ENCODE data around the gene COMT. TPM values are rescaled to one million over a fixed set of nuclear protein-coding genes. Genes with fewer than 3 reads are reported as not detected.
"Not testable (repeated sequence)": the region's sequence is repeated elsewhere in the genome, so short reads cannot be mapped to it uniquely, and the experiment has no call there.

COMT gene
- total RNA-seq, 1 donor: 50.4 TPM

GRCh38 chr22:19915287-19915954 lies 26.2 kb upstream of the COMT start:
- H3K4me1 ChIP-seq (ENCODE audit: insufficient read depth, low read length): no peaks in the 10 kb centered on the region
- no peak overlapping the region for H3K4me3 ChIP-seq (ENCODE audit: low read length)
- H3K9me3 ChIP-seq (ENCODE audit: low read depth, low read length): no peaks in the 10 kb centered on the region
- no peaks in the 10 kb centered on the region for H3K27me3 ChIP-seq (ENCODE audit: insufficient read depth, low read length)

- Histone ChIP-seq H3K27me3 (ENCODE audit: insufficient read depth, low read length) (no peaks in the 10 kb centered on the region), H3K4me1 (ENCODE audit: insufficient read depth, low read length) (no peaks in the 10 kb centered on the region), H3K4me3 (ENCODE audit: low read length) (no peak overlapping the region), H3K9me3 (ENCODE audit: low read depth, low read length) (no peaks in the 10 kb centered on the region)
Observed at GRCh38 chr22:19916006-19916405, 25.6 kb upstream of the COMT start.

DNA sequence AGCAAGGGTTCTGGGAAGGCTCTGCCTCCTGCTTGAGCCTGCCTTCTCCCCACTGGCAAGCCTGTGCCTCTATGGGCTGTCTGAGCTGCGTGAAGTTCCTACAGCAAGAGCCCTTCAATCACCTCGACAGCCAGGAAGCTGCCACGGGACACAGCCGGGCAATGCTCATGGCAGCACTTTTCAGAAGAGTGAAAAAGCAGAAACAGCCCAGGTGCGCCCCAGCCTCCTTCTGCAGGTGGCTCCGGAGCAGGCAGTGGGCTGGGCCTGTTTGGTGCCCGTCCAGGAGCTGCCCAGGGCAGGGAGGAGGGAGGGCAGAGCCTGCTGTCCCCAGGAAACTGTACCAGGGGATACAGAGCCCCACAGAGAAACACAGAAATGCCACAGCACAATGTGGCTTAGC lies 24.6 kb upstream of the COMT start:
- no peaks in the 10 kb centered on the region for H3K4me1 ChIP-seq (ENCODE audit: insufficient read depth, low read length)
- no peak overlapping the region for H3K4me3 ChIP-seq (ENCODE audit: low read length)
- no peaks in the 10 kb centered on the region for H3K27me3 ChIP-seq (ENCODE audit: insufficient read depth, low read length)
- no peaks in the 10 kb centered on the region for H3K9me3 ChIP-seq (ENCODE audit: low read depth, low read length)

DNA sequence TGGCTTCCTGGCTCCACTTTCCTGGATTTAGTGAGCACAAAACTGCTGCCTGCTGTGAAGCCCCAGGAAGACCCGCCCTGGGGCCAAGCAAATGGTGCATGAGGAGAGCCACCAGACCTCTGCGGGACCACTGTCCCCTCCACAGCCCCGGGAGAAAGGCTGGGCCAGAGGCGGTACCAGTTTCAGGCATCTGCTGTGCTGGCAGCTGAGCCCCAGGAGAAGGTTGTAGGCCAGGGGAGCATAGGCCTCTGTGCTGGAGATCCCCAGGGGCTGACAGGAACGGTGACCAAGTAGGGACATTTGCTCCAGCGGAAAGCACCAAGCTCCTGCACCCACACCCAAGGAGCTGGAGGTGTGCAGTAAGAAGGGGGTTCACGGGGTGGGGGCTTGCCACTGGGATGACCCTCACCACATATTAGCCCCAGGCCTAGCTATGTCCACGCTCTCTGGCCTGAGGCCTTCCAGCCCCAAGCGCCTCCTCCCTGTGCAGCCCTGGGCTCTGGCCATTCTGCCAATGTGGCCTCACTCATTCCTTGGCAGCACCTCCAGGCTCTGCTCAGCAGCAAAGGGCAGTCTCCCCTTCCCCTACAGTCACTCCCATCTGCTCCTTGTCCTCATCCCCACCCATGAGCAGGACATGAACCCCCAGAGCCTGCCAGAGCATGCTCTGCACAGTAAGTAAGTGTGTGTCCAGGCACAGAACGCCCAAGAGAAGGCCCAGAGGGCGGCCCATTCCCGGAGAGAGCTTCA lies 24.0 kb upstream of the COMT start:
- Histone ChIP-seq H3K9me3 (ENCODE audit: low read depth, low read length) (no peaks in the 10 kb centered on the region), H3K4me1 (ENCODE audit: insufficient read depth, low read length) (no peaks in the 10 kb centered on the region), H3K4me3 (ENCODE audit: low read length) (no peak overlapping the region), H3K27me3 (ENCODE audit: insufficient read depth, low read length) (no peaks in the 10 kb centered on the region)

DNA sequence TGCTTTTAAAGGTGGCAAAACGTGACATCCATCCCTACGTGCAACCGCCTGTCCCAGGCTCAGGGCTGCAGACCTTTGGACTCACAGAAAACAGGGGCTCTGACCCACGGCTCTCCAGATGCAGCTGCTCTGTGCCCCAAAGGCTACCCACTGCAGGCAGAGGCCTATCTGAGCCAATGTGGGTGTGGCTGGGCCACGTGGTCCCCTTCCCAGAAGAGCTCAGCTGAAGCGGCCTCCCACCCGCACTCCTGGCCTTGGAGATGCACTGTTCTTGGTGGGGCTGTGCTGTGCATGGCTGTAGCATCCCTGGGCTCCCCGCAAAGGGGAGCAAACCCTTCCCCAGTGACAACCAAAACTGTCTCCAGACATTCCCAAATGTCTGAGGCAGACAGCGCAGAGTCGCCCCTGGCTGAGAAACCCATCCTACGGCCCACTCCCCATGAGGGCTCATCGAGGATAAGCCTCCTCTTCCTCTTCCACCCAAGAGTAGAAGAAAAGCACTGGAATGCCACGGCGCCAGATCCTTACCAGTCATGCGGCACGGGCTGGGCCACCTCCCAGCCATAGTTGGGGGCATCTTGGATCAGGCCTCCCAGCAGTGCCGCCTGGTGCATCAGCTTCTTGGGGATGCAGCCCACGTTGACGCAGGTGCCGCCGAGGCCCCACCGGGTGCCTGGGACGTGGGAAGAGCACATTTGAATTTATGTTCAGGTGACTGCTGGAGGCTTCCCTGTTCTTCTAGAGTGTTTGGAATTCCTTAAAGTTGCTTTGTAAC lies 23.1 kb upstream of the COMT start:
- Histone ChIP-seq H3K4me1 (ENCODE audit: insufficient read depth, low read length) (no peaks in the 10 kb centered on the region), H3K27me3 (ENCODE audit: insufficient read depth, low read length) (no peaks in the 10 kb centered on the region), H3K9me3 (ENCODE audit: low read depth, low read length) (no peaks in the 10 kb centered on the region), H3K4me3 (ENCODE audit: low read length) (no peak overlapping the region)

DNA sequence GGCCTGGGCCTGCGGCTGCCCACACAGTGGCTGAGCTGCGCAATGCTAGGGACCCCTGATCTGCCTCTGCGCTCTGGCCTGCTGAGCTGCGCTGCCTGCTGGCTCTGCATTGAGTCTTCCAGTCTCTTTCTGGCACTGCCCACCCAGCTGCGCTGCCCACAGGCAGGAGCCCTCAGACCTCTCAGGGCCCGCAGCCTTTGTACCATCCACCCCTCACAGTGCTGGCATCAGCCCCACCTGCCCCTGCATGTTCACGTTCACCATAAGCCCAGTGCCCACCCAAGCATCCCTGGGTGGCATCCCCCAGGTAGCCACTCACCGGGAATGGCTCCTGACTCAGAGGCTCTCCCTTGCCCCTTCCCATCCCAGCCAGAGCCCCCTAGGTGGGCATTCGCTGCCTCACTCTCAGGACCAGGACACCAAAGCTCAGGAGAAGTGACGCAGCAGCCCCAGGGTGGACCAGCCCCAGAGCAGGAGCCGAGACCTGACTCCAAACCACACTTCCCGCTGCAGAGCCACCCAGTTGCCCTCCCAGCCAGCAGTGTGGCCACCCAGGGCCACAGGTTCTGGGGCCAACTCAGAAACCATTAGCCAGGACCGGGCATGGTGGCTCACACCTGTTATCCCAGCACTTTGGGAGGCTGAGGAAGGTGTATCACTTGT lies 21.7 kb upstream of the COMT start:
- H3K9me3 ChIP-seq (ENCODE audit: low read depth, low read length): no peaks in the 10 kb centered on the region
- H3K4me1 ChIP-seq (ENCODE audit: insufficient read depth, low read length): no peaks in the 10 kb centered on the region
- H3K4me3 ChIP-seq (ENCODE audit: low read length): no peak overlapping the region
- H3K27me3 ChIP-seq (ENCODE audit: insufficient read depth, low read length): no peaks in the 10 kb centered on the region

DNA sequence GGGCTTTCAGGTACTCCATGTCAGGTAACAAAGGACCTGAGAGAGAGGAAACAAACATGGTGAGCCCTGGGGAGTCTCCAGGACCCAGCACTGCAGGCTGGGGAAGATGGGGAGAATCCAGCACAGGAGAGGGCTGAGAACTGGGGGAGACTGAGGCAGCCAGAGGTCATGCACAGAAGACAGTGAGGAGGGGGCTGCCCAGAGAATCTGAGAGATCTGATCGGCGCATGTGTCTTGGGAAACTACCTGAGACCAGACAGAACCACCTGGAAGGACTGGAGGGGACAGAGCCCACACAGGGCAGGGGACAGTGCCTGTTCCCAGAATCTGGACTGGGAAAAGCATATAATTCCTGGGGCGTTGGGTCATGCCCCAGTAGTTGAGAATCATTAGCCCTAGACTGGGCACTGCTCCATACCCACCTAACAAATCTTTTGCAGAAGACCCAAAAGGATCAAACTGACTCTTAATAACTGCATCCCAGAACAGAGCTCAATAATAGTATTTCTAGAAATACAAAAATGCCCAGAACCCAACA lies 20.0 kb upstream of the COMT start:
- no peaks in the 10 kb centered on the region for H3K9me3 ChIP-seq (ENCODE audit: low read depth, low read length)
- H3K4me1 ChIP-seq (ENCODE audit: insufficient read depth, low read length): no peaks in the 10 kb centered on the region
- no peaks in the 10 kb centered on the region for H3K27me3 ChIP-seq (ENCODE audit: insufficient read depth, low read length)
- H3K4me3 ChIP-seq (ENCODE audit: low read length): no peak overlapping the region

DNA sequence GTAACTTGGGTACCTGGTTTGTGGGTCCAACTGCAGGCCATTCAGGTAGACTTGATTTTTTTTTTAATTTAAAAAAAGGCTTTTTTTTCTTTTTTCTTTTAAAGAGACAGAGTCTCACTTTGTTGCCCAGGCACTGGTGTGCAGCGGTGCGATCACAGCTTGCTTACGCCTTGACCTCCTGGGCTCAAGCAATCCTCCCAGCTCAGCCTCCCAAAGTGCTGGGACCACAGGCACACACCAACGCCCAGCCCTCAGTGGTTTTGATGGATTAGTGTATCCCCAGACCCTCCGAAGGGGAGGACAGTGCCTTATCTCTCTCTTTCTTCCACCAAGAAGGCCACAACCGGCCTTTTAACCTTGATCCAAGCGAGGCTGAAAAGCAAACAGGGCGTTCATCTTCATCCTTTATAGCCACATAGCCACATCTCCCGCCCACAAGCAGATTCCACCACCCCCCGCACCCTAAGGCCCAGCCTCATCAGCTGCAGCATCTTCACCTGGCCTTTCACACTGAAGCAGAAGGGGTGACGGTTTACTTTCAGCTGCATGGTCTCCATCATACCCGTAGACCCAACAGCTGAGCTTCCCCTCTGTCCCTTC lies 17.6 kb upstream of the COMT start:
- Histone ChIP-seq H3K4me1 (ENCODE audit: insufficient read depth, low read length) (peaks cover 6% of the 10 kb centered on the region), H3K9me3 (ENCODE audit: low read depth, low read length) (no peaks in the 10 kb centered on the region), H3K4me3 (ENCODE audit: low read length) (no peak overlapping the region), H3K27me3 (ENCODE audit: insufficient read depth, low read length) (no peaks in the 10 kb centered on the region)

DNA sequence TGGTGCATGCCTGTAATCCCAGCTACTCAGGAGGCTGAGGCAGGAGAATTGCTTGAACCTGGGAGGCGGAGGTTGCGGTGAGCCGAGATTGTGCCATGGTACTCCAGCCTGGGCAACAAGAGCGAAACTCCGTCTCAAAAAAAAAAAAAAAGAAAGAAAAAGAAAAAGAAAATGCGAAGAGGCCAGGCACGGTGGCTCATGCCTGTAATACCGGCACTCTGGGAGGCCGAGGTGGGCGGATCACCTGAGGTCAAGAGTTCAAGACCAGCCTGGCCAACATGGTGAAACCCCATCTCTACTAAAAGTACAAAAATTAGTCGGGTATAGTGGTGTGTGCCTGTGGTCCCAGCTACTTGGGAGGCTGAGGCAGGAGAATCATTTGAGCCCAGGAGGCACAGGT lies 15.5 kb upstream of the COMT start:
- not testable (repeated sequence) for H3K4me1 ChIP-seq (ENCODE audit: insufficient read depth, low read length); H3K9me3 ChIP-seq (ENCODE audit: low read depth, low read length)

DNA sequence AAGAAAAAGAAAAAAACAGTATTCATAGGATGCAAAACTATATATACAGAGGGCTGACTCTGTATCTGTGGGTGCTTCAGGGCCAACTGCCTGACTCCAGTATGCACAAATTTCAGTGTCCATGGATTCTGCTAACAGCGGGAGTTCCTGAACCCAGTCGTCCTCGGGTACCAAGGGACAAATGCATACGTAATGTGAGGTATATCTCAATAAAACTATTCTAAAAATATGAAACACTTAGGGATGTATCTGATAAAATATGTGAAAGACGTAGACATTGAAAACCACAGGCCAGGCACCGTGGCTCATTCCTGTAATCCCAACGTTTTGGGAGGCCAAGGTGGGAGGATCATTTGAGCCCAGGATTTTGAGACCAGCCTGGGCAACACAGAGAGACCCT lies 13.9 kb upstream of the COMT start:
- H3K27me3 ChIP-seq (ENCODE audit: insufficient read depth, low read length): no peaks in the 10 kb centered on the region
- no peak overlapping the region for H3K4me3 ChIP-seq (ENCODE audit: low read length)
- peaks cover 13% of the 10 kb centered on the region for H3K4me1 ChIP-seq (ENCODE audit: insufficient read depth, low read length)
- H3K9me3 ChIP-seq (ENCODE audit: low read depth, low read length): no peaks in the 10 kb centered on the region

More for the DNA sequence above, 15.5 kb upstream of the COMT start:
- H3K27me3 ChIP-seq (ENCODE audit: insufficient read depth, low read length); H3K4me3 ChIP-seq (ENCODE audit: low read length): not testable (repeated sequence)

DNA sequence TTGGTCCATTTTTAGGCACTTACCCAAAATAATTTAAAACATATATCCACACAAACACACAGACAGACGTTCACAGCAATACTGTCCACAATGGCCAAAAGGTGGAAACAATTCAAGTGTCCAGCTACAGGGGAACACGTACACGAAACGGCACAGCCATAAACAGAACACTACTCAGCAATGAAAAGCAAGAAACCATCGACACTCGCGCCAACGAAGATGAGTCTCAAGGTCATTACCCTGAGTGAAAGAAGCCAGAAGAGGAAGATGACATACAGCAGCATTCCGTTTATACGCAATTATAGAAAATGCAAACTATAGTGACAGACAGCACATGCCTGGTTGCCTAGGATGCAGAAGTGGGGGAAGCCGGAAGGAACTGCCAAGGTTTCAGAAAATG lies 13.4 kb upstream of the COMT start:
- H3K4me3 ChIP-seq (ENCODE audit: low read length): no peak overlapping the region
- peaks cover 18% of the 10 kb centered on the region for H3K4me1 ChIP-seq (ENCODE audit: insufficient read depth, low read length)
- H3K9me3 ChIP-seq (ENCODE audit: low read depth, low read length): no peaks in the 10 kb centered on the region
- no peaks in the 10 kb centered on the region for H3K27me3 ChIP-seq (ENCODE audit: insufficient read depth, low read length)

DNA sequence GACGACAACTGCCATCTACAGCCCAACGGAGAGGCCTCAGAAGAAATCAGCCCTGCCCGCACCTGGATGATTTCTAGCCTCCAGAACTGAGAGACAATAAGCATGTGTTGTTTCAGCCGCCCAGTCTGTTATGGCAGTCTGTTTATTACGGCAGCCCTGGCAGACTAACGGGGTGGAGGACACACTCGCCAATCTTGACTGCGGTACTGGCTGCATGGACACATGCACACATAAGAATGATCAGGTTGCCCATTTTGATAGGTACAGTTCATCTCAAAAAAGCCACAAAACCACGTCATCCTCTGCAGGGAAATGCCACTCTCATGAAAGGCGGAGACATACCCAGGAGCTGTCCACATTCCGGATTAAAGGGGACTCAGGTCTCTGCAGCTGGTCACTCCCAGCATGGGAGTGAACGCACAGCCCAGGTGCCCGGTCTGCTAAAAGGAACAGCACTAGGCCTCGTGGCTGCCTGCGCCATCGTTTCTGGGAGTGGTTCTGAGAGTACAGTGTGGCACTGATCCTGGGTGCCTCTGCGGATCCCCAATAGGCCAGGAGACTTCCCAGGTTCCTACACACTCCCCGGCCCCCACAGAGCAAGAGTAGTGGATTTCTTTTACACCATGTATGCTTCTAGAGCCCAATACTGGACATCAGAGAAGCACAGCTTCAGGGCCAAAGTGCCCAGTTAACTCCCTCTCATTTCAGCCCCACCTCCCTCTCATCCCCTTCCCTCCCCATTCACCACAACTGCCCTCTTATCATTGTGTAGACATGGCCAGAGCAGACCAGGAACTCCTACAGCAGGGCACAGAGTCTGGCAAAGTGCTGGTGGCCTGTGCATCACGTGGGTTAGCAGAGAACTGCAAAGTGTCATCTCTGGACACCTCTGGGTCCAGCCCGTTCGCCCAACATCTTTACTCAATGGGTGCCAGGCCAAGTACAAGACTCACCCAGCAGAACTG lies 11.7 kb upstream of the COMT start:
- H3K4me1 ChIP-seq (ENCODE audit: insufficient read depth, low read length): peaks cover 25% of the 10 kb centered on the region
- H3K4me3 ChIP-seq (ENCODE audit: low read length): no peak overlapping the region
- H3K9me3 ChIP-seq (ENCODE audit: low read depth, low read length): no peaks in the 10 kb centered on the region
- no peaks in the 10 kb centered on the region for H3K27me3 ChIP-seq (ENCODE audit: insufficient read depth, low read length)

DNA sequence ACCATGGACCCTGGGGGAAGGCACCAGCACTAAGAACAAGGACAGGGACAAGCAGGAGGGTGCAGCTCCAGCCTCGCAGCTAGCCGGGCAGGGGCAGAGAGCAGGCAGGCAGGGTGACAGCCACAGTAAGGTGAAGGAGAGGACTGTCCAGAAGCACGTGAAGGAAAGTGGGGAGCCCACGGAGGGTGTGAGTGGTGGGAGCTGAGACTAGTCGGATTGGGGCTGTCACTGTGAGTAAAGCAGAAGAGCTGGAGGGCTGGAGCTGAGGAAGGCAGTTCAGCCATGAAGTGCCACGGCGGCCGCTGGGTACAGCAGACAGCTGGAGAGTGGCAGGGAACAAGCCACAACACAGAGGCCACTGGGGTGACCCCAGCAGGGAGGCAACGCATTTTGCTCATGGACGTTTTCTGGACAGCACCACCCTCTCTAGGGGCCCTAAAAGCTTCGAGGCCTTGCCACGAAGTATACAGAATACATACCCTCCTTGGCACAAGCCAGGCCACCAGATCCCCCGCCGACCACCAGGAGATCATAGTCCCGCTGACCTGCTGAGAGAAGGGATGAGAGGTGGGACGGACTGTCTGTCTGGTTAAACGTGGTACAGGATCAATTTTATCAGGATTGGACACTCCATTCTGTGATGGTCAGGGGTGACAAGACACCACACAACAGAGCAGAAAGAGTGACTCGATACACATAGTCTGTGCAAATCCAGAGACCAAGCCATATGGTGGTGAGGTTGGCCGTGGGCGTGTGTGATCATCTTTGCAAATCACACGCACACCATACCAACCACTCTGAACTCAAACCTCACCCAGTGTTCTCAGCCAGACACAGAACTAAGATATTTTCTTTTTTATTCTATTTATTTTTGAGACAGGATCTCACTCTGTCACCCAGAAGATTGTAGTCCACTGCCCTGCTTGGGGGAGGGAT lies 10.8 kb upstream of the COMT start:
- Histone ChIP-seq H3K4me3 (ENCODE audit: low read length) (no peak overlapping the region), H3K27me3 (ENCODE audit: insufficient read depth, low read length) (no peaks in the 10 kb centered on the region), H3K4me1 (ENCODE audit: insufficient read depth, low read length) (peaks cover 25% of the 10 kb centered on the region), H3K9me3 (ENCODE audit: low read depth, low read length) (no peaks in the 10 kb centered on the region)
